GM12801 (cell line): ENCODE results near the gene TNFRSF4.

Experiments used
- TF ChIP-seq, protein P1 (sequence below): IDR thresholded peaks from one replicate; pipeline ENCODE4 v1.5.1; 2011; ENCODE audit warnings: control low read depth; ENCODE audit not compliant: insufficient read length; ENCODE audit errors: extremely low read depth

Gene TNFRSF4

DNA sequence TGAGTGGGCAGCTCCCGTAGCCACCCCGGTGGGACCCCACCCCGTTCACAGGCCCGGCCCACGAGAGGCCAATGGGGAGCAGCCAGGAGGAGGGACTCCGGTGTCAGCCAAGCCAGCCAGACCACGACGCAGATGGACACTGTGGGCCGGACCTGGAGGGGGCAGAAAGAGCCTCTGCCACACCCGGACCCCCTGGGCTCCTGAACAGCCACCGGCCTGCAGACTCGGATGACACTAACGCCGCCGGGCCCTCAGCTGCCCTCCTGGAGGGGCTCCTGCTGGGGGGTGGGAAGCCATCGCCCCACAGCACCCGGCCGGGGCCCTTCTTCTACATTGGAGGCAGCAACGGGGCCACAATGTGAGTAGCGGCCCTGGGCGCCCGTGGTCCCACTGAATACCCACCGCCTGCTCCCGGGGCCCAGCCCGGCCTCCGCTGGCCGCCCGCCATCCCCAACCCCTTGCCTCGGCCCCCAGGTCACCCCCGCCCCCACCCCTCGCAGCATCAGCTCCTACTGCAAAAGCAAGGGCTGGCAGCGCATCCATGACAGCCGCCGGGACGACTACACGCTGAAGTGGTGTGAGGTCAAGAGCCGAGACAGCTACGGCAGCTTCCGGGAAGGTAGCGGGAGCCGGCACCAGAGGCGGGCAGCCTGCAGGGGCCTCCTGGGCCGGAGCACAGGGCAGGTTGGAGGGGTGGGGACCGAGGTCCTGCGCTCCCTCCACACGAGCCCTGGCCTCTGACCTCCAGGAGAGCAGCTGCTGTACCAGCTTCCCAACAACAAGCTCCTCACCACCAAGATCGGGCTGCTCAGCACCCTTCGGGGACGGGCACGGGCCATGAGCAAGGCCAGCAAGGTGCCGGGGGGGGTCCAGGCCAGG is 33.7 kb downstream of the TNFRSF4 start:
- TF ChIP-seq, protein P1, sequence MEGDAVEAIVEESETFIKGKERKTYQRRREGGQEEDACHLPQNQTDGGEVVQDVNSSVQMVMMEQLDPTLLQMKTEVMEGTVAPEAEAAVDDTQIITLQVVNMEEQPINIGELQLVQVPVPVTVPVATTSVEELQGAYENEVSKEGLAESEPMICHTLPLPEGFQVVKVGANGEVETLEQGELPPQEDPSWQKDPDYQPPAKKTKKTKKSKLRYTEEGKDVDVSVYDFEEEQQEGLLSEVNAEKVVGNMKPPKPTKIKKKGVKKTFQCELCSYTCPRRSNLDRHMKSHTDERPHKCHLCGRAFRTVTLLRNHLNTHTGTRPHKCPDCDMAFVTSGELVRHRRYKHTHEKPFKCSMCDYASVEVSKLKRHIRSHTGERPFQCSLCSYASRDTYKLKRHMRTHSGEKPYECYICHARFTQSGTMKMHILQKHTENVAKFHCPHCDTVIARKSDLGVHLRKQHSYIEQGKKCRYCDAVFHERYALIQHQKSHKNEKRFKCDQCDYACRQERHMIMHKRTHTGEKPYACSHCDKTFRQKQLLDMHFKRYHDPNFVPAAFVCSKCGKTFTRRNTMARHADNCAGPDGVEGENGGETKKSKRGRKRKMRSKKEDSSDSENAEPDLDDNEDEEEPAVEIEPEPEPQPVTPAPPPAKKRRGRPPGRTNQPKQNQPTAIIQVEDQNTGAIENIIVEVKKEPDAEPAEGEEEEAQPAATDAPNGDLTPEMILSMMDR, result no peak

DNA sequence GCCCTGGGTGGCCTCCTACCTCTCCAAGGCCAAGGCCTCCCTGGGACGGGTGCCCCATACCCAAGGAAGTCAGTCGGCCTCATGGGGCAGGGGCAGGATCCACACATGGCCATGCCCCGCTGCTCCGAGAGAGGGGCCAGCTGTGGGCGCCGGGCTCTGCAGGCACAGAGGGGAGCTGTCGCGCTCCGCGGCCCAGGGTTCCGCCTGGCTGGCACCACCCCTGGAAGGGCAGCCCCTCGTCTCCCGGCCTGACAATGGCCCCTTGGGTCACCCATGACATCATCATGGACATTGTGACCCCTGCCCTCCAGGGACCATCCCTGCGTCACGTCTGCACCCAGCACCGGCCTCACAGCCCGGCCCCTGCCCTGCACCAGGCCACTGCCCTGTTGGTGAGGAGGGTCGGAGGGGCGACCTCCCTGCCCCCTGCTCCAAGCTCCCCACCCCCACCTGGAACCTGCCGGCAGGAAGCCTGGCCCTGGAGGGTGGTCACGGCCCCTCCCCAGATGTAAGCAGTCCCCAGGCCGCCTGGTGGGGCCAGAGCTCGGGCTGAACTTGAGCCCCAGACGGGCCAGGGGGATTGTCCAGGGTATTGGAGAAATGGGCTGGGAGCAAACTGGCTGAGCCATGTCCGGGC is 34.5 kb downstream of the TNFRSF4 start:
- TF ChIP-seq, protein P1, result no peak

DNA sequence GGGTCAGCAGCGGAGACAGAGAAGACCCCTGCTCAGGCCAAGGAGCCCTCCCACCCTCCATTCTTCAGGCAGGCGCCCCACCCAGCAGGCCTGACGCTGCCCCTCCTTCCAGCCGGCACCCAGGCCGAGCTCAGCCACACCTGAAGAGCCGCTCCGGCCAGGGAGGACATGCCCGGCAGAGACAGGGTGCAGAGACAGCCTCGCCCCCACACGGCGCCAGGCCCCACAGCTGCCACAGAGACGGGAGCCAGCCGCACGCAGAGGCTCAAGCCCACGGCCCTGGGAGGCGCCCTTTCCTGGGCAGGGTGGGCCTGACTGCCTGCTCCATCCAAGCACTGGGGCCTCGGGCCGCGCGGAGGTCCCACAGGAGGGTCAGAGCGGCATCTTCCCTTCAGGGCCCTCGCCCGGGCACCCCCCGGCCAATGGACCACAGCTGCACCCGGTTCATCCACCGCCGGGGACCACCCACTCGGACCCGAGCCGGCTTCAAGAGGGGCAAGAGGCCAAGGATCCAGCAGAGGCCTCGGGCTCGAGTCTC is 35.1 kb downstream of the TNFRSF4 start:
- TF ChIP-seq, protein P1, result no peak

DNA sequence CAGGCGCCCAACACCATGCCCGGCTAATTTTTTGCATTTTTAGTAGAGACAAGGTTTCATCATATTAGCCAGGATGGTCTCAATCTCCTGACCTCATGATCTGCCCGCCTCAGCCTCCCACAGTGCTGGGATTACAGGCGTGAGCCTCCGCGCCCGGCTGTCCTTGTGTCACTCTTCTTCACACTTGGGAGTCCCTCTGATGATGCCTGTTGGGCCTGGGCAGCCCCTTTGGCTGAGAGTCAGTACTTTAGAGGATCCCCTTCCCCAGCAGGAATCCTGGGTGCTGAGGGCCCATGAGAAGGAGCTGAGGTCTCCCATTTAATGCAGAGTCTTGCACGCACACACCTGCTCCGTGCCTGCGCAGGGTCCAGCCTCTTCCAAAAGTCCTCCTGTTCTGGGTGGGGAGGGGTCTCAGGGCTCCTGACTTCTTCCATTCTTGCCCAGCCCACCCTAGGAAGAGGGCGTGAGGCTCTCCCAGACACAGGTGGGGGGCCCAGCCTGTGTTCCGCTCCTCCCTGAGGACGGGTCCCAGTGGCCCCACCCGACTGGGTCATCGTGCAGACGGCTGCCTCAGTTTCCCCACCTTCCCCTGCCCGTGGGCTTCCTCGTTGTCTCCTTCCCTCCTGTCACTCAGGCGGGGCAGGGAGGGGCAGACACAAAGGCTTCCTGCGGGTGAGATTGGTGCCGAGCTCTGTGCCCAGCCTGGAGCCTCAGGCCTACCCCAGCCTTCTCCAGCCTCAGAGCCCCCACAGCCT is 36.3 kb downstream of the TNFRSF4 start:
- TF ChIP-seq, protein P1, result no peak

DNA sequence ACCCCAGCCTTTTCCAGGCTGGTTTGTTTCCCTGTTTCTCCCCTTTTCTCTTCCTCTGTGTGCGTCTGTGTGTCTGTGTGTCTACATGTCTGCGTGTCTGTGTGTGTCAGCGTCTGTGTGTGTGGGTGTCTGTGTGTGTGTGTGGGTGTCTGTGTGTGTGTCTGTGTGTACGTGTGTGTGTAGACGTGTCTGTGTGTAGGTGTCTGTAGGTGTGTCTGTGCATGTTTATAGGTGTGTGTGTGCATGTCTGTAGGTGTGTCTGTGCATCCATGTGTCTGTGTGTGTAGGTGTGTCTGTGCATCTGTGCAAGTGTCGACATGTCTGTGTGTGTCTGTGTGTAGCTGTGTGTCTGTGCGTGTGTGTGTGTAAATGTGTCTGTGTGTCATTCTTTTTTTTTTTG is 37.0 kb downstream of the TNFRSF4 start:
- TF ChIP-seq, protein P1, result no peak

DNA sequence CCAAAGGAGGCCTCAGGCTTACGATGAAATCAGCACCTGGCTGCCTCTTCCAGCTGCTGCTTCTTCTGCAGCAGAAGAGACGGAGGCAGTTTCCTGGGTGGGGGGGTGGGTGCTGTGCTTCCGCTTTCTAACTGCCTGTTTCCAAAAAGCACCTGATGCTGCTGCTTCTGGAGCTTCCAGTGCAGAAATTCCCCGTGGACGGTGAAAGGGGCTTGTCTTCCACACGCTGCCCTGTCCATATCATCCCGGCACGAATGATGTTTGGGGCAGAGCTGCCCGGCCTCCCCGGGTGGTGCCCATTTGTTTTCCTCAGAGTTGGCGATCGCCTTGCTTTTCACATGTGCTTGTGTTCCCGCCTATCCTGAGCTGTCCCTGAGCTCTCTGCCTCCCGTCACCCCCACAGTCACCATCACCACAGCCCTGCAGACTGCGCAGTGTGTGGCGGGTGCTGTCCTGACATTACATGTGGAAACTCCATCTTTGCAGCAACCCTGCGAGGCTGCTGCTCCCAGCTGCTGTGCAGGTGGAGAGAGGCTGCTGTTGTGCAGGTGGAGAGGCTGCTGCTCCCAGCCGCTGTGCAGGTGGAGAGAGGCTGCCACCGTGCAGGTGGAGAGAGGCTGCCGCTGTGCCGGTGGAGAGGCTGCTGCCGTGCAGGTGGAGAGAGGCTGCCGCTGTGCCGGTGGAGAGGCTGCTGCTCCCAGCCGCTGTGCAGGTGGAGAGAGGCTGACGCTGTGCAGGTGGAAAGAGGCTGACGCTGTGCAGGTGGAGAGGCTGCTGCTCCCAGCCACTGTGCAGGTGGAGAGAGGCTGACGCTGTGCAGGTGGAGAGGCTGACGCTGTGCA is 38.5 kb downstream of the TNFRSF4 start:
- TF ChIP-seq, protein P1, result no peak
